Activated naive CD8-positive, alpha-beta T cell (primary cell): ENCODE data around the gene CYTH3.

ENCODE experiments used
- H3K27ac Mint-ChIP-seq: one replicate; pipeline ENCODE4 v1.8.0; 2021; ENCODE audit warnings: mixed read lengths
- H3K27me3 Mint-ChIP-seq: one replicate; pipeline ENCODE4 v1.8.0; 2021; ENCODE audit warnings: mixed read lengths
- H3K36me3 Mint-ChIP-seq: one replicate; pipeline ENCODE4 v1.8.0; 2021; ENCODE audit warnings: mixed read lengths
- H3K4me1 Mint-ChIP-seq: one replicate; pipeline ENCODE4 v1.8.0; 2021; ENCODE audit warnings: low read depth, mixed read lengths
- H3K4me3 Mint-ChIP-seq: one replicate; pipeline ENCODE4 v1.8.0; 2021; ENCODE audit warnings: mild to moderate bottlenecking, mixed read lengths
- H3K9me3 Mint-ChIP-seq: one replicate; pipeline ENCODE4 v1.8.0; 2021; ENCODE audit warnings: low read depth, mixed read lengths

CYTH3 gene

DNA sequence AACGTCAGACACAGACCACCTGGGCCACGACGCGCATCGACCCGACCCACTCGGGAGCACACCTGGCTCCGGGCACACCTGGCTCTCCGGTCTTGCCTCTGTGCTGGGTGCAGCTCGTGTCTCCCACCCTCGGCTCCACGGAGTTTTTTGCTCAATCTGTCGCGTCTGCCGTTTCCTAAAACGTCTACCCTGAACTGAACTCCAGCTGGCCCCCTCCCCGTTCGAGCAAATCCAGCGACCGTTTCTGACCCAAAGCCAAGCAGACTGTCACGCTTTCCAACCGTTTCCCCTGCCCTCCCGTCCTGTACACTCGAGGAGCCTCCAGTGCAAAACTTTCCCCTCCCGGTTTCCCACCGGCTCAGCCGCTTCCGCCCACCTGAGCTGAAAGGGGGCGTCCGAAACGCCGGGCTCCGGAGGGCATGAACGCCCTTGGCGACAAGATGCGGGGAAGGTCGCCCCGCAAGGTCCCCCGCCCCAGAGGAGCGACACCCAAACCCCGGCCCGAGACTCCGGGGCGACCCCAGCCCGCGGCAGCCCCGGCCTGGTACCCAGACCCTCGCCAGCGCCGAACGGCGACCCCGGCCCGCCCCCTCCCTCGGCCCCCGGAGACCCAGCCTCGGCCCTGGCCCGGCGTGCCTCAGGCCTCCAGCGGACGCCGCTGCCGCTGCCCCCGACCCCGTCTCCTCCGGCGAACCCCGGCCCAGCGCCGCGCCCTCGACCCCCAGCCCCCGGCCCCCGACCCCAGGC lies 557 bp downstream of the CYTH3 start:
- peaks cover 5% of the 10 kb centered on the region for H3K27me3 Mint-ChIP-seq

DNA sequence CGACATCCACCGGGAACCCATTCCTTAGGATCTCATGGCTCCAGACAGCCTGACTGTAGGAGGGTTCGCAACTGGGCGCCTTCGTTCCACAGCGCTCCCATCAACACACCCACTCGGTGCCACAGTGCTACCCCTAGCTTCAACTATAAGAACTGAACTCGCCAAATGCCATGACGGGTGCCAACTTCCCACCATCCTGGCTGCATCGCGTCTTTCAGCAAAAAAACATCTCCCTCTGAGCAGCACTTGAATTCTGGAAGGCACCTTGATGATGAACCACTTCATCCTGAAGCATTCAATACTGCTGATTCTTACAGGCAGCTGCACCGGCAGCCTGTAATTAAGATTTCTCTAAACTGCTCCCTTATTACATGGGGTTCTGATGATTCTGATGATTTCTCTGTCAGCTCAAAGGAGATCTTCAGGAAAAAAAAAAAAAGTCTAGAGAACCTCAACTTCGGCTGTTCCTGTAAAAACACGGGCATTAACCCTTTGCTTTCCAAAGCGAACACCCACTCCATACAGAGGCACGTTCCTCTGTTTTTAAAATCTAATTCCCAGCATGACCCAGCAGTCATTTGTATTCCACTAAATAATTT lies 1.3 kb downstream of the CYTH3 start:
- peak overlapping the region; percentile 89 for H3K4me3 Mint-ChIP-seq
- no peaks in the 10 kb centered on the region for H3K36me3 Mint-ChIP-seq
- peak overlapping the region; percentile 64 for H3K27ac Mint-ChIP-seq
- peaks cover 5% of the 10 kb centered on the region for H3K27me3 Mint-ChIP-seq
- H3K4me1 Mint-ChIP-seq = peaks cover 19% of the 10 kb centered on the region
- no peaks in the 10 kb centered on the region for H3K9me3 Mint-ChIP-seq

More for the DNA sequence above, 557 bp downstream of the CYTH3 start:
- H3K27ac Mint-ChIP-seq = no peak overlapping the region
- H3K4me3 Mint-ChIP-seq = peak overlapping the region; percentile 89
- H3K9me3 Mint-ChIP-seq = no peaks in the 10 kb centered on the region
- no peaks in the 10 kb centered on the region for H3K36me3 Mint-ChIP-seq
- H3K4me1 Mint-ChIP-seq = peaks cover 19% of the 10 kb centered on the region

DNA sequence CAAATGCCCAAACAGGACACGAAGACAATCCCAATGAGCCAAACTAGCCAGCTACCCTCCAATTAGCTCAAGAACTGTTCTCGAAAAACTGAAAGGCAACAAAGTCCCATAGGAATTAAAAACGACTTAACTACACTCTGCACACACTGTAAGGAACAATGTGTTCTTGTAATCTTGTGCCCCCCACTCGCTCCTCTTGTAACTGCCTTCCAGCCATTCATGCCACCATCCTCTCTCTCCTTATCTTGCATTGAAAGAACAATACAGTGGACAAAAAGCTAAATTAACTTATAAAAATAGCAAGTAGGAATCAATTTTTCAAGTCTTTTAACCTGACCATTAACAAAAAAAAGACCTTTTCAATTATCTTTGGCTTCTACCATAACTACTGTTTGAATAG lies 2.9 kb downstream of the CYTH3 start:
- H3K27me3 Mint-ChIP-seq = peaks cover 6% of the 10 kb centered on the region
- no peak overlapping the region for H3K4me3 Mint-ChIP-seq
- H3K9me3 Mint-ChIP-seq = no peaks in the 10 kb centered on the region
- H3K36me3 Mint-ChIP-seq = no peaks in the 10 kb centered on the region
- no peak overlapping the region for H3K27ac Mint-ChIP-seq
- H3K4me1 Mint-ChIP-seq = peaks cover 19% of the 10 kb centered on the region

DNA sequence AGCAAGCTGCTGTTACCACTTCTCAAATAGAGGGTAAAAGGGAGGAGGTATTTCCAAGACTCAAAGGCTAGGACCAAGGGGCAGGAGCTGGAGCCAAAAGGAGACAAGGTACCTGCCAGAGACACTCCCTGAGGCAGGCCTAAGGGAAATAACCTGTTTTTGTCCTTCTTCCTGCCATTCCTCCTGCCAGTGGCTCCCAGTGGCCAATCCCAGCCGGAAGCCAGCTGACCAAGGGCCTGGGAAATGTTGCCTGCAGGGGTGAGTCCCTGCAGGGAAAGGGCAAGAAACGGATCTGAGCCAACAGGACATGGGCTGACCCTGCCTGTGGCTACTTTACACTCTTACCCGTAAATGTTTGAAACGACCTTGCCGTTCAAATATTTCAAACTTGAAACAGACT lies 3.5 kb downstream of the CYTH3 start:
- Mint-ChIP-seq H3K4me3 (no peak overlapping the region), H3K27ac (no peak overlapping the region), H3K27me3 (peaks cover 6% of the 10 kb centered on the region), H3K9me3 (no peaks in the 10 kb centered on the region), H3K4me1 (peaks cover 15% of the 10 kb centered on the region), H3K36me3 (no peaks in the 10 kb centered on the region)

DNA sequence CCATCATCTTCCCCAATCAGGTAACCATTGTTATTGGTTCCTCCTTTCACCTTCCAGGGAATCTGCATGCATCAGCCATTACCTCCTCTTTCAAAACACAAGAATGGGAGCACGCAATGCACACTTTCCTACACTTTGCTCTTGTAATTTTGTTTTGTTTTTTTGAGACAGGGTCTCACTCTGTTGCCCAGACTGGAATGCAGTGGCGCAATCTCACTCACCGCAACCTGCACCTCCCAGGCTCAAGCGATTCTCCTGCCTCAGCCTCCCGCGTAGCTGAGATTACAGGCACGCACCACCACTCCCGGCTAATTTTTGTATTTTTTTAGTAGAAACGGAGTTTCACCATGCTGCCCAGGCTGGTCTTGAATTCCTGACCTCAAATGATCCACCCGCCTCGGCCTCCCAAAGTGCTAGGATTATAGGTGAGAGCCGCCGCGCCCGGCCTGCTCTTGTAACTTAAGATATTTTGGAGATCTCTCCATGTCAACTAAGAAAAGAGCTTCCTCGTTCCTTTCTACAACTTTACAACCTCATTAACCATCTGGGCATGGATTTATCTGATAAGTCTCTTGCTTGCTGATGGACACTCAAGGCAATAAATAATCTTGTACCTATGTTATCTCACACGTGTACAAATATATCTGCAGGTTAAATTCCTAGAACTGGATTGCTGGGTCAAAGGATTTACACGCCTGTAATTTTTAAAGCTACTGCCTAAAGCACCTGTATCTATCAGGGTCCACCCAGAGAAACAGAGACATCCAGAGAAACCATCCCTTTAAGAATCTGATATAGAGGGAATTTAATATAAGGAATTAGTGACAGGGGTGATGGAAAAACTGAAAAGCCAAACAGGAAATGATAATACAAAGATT lies 4.2 kb downstream of the CYTH3 start:
- H3K27ac Mint-ChIP-seq = no peak overlapping the region
- H3K9me3 Mint-ChIP-seq = no peaks in the 10 kb centered on the region
- H3K36me3 Mint-ChIP-seq = no peaks in the 10 kb centered on the region
- H3K27me3 Mint-ChIP-seq = peaks cover 6% of the 10 kb centered on the region
- H3K4me1 Mint-ChIP-seq = peaks cover 15% of the 10 kb centered on the region
- H3K4me3 Mint-ChIP-seq = no peak overlapping the region

DNA sequence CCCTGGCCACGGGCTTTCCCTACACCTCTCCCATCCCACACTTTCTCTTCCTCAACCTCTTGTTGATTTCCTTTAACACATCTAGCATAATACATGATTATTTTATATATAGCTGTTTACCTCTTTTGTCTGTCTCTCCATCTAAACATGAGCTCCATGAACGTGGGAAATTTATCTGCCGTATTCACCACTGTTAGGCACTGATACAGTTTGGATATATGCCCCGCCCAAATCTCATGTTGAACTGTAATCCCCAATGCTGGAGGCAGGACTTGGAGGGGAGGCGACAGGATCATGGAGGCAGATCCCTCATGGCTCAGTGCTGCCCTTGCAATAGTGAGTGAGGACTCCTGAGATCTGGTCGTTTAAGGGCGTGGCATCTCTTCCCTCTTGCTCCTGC lies 5.7 kb downstream of the CYTH3 start:
- Mint-ChIP-seq H3K9me3 (no peaks in the 10 kb centered on the region), H3K4me3 (no peak overlapping the region), H3K27ac (no peak overlapping the region), H3K27me3 (peaks cover 6% of the 10 kb centered on the region), H3K36me3 (no peaks in the 10 kb centered on the region), H3K4me1 (peaks cover 12% of the 10 kb centered on the region)

DNA sequence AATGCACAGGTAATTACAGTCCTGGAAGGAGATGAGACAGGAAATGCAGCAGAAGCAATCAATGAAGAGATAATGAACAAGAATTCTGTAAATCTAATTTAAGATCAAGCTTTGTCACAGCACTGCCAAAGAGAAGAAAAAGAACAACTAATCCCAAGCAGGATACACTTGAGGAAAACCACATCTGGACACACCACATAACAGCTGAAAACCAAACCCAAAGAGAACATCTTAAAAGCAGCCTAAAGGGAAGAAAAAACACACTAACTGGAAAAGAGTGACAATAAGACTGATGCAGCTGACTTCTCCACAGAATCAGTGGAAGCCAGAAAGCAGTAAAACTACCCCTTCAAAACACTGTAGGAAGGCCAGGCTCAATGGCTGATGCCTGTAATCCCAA lies 10.2 kb downstream of the CYTH3 start:
- no peaks in the 10 kb centered on the region for H3K36me3 Mint-ChIP-seq
- no peaks in the 10 kb centered on the region for H3K9me3 Mint-ChIP-seq
- H3K4me1 Mint-ChIP-seq = peaks cover 21% of the 10 kb centered on the region
- no peak overlapping the region for H3K4me3 Mint-ChIP-seq
- H3K27ac Mint-ChIP-seq = no peak overlapping the region
- peaks cover 2% of the 10 kb centered on the region for H3K27me3 Mint-ChIP-seq

DNA sequence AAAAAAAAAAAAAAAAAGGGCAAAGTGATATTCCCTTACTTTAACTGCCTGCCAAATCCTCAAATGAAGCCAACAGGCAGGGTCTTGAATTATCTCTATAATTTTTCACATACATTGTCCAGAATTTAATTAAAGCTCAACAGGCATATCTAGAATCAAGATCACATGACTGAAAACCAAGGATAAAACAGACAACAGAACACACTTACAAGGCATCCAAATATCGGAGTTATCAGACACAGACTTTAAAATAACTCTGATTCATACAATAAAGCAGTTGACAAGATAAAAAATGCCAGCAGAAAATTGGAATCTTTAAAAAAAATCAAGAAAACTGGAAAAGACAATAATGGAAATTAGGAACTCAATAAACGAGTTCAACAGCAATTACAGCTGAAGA lies 10.7 kb downstream of the CYTH3 start:
- H3K27me3 Mint-ChIP-seq = peaks cover 2% of the 10 kb centered on the region
- H3K9me3 Mint-ChIP-seq = no peaks in the 10 kb centered on the region
- H3K4me1 Mint-ChIP-seq = peaks cover 26% of the 10 kb centered on the region
- H3K4me3 Mint-ChIP-seq = no peak overlapping the region
- H3K27ac Mint-ChIP-seq = no peak overlapping the region
- H3K36me3 Mint-ChIP-seq = no peaks in the 10 kb centered on the region

DNA sequence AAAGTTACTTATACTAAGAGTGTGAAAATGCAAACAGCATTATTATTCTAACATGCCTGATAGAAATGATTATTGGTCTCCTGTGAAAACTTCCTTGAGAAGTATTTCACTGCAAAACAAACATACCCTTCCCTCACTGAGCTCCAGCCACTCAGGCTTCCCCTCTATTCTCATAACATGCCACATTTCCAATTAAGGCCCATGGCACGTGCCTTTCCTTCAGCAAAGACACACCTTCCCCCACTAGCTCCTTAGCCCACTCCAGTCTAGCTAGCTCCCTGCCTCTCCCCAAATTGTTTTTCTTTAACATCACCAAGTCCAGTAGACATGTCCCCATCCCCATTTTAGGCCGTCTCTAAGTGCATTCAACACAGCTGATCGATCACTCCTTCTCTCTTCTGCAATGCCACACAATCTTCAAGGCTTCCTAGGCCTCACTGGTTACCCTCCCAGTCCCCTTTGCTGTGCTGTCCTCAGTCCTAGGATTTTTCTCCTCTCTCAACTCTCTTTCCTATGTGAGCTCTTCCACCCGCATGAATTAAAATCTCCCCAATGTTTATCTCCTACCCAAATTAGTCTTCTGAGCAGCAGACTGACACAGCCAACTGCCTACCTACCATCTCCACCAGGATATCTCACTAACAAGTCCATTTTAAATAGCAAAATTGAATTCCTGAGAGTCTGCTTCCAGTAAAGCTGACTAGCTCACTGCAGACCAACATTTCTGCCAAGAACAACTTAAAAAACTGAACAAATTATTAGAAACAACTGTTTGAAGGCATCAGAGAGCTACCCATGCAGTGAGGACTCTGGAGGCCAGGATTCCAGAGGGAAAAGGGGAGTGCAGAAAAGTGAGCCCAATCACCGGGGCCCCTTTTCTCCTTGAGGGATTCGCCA lies 11.9 kb downstream of the CYTH3 start:
- no peaks in the 10 kb centered on the region for H3K36me3 Mint-ChIP-seq
- H3K9me3 Mint-ChIP-seq = no peaks in the 10 kb centered on the region
- H3K27ac Mint-ChIP-seq = no peak overlapping the region
- peaks cover 32% of the 10 kb centered on the region for H3K4me1 Mint-ChIP-seq
- peaks cover under 1% of the 10 kb centered on the region for H3K27me3 Mint-ChIP-seq
- H3K4me3 Mint-ChIP-seq = no peak overlapping the region

DNA sequence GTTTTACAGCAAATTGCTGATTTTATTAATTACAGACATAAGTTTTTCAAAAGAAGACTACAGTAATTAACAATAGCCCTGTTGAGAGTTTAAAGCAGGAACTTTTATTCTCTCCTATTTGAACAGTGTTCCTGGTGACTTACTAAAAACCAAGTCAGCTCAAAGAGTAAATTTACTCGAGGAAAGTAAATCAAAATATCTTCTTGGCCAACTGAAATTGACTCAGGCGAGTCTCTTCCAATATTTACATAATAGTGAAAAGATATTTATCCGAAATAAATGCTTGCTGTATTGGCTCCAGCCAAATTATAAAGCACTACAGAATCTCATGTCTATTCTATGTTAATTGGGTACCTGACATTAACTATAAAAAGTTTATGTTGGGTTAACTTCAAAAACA lies 13.2 kb downstream of the CYTH3 start:
- H3K27me3 Mint-ChIP-seq = peaks cover 2% of the 10 kb centered on the region
- H3K4me3 Mint-ChIP-seq = no peak overlapping the region
- H3K9me3 Mint-ChIP-seq = no peaks in the 10 kb centered on the region
- no peak overlapping the region for H3K27ac Mint-ChIP-seq
- peaks cover 35% of the 10 kb centered on the region for H3K4me1 Mint-ChIP-seq
- H3K36me3 Mint-ChIP-seq = no peaks in the 10 kb centered on the region

DNA sequence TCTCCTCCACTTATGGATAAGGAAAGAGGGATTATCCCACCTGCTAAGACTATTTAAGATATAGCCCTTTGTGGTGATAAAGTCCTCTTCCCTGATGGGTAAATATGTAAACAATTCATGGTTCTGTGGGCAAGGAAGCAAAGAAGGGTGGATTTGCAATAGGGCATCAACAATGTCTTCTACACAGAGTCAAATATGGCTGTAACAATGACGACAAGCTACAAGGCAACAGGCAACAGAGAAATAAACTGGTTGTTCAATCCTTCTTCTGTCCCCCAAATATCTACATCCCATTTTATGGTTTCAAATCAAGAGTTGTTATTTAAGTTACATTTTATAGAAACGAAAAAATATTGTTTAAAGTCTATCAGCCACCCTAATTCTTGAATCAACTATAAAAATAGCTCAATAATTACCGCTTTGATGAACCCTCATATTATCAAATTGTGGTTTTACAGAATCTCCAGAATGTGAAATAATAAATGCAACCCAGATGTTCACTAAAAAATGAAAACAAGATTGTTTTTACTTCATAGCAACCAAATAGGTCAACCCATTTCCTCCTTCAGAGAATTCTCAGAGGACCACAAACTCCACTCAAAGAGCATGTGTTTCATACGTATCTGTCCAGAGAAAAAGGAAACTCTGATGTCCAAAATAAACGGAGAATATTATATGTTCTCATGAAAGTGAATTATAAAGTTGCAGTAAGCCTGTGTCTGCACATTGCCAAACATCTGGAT lies 13.8 kb downstream of the CYTH3 start:
- no peak overlapping the region for H3K4me3 Mint-ChIP-seq

DNA sequence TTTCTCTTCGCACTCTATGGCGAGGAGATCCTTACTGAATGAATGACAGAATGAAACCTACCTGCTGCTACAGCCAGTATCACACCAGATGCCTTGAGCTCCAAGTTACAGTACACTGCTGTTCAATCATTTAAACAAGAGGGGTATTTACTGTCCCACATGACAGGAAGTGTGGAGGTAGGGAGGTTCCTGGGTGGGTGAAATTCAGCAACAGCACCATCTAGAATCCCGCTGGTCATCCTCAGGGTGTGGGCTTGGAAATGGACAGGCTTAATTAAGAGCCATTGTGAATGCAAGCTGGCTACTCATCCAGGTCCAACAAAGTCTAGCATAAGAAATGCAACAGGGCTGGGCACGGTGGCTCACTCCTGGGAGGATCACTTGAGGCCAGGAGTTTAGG lies 14.7 kb downstream of the CYTH3 start:
- Mint-ChIP-seq H3K4me3 (no peak overlapping the region), H3K36me3 (no peaks in the 10 kb centered on the region), H3K27ac (no peak overlapping the region), H3K27me3 (peaks cover 2% of the 10 kb centered on the region), H3K9me3 (no peaks in the 10 kb centered on the region), H3K4me1 (peaks cover 35% of the 10 kb centered on the region)

More for the DNA sequence above, 13.8 kb downstream of the CYTH3 start:
- Mint-ChIP-seq H3K36me3 (no peaks in the 10 kb centered on the region), H3K27ac (no peak overlapping the region), H3K4me1 (peaks cover 35% of the 10 kb centered on the region), H3K27me3 (peaks cover 2% of the 10 kb centered on the region), H3K9me3 (no peaks in the 10 kb centered on the region)

DNA sequence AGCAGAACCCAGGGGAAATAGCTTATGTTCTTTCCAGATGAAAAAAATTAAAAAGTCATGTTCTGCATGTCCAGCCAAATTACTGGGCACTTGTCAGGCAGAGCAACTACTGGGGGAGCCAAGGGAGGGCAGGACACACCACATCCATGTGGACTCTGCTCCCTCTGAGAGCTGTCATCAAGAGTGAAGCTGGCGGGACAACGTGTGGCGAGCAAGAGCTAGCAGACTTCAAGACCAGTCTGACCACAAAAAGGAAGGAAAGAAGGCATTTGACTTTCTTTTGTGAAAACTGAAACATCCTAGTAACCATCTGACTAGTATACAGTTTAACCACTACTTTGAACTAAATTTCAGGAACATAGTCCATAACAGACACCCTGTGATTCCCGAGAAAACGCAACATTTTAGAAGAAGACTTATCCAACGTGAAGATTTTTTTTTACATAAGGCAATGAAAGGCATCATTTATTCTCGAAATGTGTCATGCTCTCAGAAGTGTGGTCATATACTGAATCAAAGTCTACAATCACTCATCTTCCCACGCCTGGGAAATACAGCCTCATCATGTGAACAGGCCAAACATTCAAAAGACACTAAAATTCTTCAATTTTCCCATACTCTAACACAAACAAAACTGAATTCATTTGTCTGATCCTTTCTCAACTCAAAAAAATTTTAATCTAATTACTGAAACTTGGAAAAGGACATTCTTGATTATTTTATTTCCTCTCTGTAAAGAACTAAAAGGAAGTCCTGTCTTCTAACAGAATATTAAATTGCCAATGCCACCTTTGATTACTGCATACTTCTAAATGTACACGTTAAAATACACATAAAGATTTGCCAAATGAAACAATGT lies 15.5 kb downstream of the CYTH3 start:
- Mint-ChIP-seq H3K4me3 (peak overlapping the region; percentile 5), H3K36me3 (no peaks in the 10 kb centered on the region), H3K4me1 (peaks cover 34% of the 10 kb centered on the region), H3K27me3 (peaks cover 2% of the 10 kb centered on the region), H3K27ac (no peak overlapping the region), H3K9me3 (no peaks in the 10 kb centered on the region)
